Right forelimb (tissue), 1 donor: ENCODE measurements around the gene CKAP4.

ENCODE experiments used
- DNase-seq: peaks from one replicate; pipeline ENCODE4 v3.0.0-alpha.2; 2018

CKAP4 gene

DNA sequence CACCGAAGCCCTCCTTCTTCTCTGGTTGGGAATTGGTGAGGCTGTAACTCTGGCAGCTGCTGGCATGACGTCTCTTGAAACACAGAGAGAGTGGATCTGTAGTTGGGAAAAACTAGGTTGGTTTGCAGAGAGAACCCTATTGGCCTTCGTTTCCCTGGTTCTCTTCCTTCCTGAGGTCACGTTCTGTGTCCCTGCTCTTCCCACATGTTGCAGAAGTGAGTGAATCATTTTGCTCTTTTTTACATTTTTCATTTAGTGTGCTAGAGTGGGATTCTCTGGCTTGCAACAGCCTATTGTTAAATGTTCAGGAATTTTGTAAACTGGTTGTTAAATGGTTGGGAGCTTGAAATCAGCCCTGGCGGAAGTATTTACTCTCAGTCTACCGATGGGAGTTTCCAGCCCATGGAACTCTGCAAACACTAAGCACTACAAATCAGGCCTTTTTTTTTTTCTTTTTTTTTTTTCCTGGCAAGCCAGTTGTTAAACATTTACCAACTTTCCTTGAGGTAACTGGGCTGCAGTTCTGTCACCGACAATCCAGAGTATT lies 26.8 kb upstream of the CKAP4 start:
- no peak for DNase-seq

- no peak for DNase-seq
Observed at GRCh38 chr12:106274012-106274411, 26.2 kb upstream of the CKAP4 start.

DNA sequence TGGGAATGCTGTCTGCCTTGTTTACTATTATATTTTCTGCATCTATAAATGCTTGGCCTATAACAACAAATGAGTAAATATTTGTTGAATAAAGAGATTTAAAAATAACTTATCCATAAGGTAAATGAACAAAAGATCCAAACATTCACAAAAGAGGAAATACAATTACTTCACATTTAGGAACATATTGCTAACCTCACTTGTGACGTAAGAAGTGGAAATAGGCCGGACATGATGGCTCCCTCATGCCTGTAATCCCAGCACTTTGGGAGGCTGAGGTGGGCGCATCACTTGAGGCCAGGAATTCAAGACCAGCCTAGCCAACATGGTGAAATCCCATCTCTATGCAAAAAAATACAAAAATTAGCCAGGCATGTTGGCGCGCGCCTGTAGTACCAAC lies 25.7 kb upstream of the CKAP4 start:
- no peak for DNase-seq

- no peak for DNase-seq
Observed at GRCh38 chr12:106271575-106272505, 24.0 kb upstream of the CKAP4 start.

GRCh38 chr12:106269150-106269771 lies 21.4 kb upstream of the CKAP4 start:
- DNase-seq: no peak

GRCh38 chr12:106267535-106267934 lies 19.7 kb upstream of the CKAP4 start:
- DNase-seq: no peak

DNA sequence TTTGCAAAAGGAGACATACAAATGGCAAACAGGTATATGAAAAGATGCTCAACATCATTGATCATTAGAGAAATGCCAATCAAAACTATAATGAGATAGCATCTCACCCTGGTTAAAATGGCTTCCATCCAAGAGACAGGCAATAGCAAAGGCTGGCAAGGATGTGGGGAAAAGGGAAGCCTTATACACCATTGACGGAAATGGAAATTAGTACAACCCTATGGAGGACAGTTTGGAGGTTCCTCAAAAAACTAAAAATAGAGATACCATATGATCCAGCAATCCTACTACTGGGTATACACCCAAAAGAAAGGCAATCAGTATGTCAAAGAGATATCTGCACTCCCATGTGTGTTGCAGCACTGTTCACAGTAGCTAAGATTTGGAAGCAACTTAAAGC lies 17.3 kb upstream of the CKAP4 start:
- DNase-seq: no peak

DNA sequence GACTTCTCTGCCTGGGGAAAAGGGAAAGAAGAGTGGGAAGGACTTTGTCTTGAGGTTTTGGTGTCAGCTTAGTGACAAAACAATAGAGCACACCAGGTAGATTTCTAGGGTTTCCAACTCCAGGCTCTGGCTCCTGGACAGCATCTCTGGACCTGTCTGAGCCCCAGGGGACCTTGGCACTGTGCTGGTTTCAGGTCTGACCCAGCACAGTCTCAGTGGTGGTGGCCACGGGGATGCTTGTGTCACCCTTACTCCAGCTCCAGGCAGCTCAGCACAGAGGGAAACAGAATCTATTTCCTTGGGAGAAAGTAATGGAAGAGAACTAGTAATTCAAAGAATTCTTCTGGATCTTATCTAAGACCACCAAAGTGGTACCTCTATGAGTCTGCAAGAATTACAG lies 11.1 kb upstream of the CKAP4 start:
- no peak for DNase-seq

DNA sequence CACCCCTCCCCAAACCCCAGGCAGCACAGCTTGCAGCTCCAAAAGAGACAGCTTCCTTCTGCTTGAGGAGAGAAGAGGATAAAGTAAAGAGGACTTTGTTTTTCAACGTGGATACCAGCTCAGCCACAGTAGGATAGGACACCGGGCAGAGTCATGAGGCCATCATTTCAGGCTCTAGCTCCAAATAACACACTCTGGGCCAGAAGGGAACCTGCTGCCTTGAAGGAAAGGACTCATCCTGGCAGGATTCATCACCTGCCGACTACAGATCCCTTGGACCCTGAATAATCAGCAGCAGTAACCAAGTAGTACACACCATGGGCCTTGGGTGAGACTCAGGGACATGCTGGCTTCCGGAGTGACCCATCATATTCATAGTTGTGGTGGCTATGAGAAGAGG lies 10.4 kb upstream of the CKAP4 start:
- no peak for DNase-seq

GRCh38 chr12:106256524-106256923 lies 8.7 kb upstream of the CKAP4 start:
- no peak for DNase-seq

DNA sequence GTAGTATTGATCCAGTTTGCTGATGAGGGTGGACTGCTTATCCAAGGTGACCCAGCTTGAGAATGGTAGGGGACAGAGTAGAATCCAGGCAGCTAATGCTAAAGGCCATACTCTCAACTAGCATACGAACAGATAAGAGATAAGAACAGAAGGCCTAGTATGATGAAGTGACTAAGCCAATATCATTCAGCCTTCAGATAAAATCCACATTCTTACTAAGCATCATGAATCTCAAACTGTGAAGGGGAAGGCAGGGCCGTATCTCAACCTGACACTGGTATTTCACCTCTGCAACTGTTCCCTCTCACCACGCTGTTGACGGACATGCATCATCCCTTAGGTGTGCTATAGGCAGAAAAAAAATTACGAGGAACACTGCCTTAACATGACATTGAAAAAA lies 8.1 kb upstream of the CKAP4 start:
- DNase-seq: no peak

- no peak for DNase-seq
Observed at GRCh38 chr12:106255493-106255892, 7.7 kb upstream of the CKAP4 start.

GRCh38 chr12:106254724-106255123 lies 6.9 kb upstream of the CKAP4 start:
- DNase-seq: no peak

- no peak for DNase-seq
Observed at GRCh38 chr12:106251631-106252455, 4.0 kb upstream of the CKAP4 start.

DNA sequence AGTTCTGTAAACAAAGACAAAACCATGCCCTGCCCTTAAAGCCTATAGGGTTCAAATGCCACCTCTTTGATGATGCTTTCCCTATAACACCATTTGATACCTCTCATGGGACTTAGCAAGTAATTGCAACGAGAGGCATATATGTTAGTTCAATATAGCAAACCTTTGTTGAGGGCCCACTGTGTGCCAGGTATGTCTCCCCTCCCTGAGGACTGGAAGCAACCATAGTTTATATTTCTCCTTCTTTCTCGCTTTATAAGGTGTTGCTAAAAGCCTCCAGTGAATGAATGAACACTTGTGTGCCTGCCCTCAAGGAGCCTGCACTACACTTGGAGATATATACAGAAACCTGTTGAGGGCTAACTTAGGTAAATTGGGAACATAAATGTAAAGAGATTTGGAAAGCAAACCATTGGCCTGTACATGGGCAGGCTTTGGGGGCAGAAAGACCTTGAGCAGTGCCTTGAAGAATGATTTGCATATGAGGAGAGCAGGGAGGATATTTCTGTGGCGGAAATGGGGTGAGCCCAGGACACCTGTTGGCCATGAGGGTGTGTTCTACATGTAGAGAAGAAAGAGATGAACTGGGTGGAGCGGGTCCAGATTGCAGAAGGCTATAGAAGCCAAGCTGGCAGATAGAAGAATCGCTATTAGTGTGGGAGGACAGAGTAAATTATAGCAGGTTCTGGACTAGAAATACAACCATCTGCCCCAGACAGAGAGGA lies 1.8 kb upstream of the CKAP4 start:
- DNase-seq: no peak

GRCh38 chr12:106248846-106249371 lies 1.1 kb upstream of the CKAP4 start:
- no peak for DNase-seq

GRCh38 chr12:106248312-106248845 lies 559 bp upstream of the CKAP4 start:
- peak; percentile 85 for DNase-seq

GRCh38 chr12:106246891-106247673 lies 738 bp downstream of the CKAP4 start:
- DNase-seq: peak; percentile 74

GRCh38 chr12:106245767-106246166 lies 2.1 kb downstream of the CKAP4 start:
- no peak for DNase-seq

DNA sequence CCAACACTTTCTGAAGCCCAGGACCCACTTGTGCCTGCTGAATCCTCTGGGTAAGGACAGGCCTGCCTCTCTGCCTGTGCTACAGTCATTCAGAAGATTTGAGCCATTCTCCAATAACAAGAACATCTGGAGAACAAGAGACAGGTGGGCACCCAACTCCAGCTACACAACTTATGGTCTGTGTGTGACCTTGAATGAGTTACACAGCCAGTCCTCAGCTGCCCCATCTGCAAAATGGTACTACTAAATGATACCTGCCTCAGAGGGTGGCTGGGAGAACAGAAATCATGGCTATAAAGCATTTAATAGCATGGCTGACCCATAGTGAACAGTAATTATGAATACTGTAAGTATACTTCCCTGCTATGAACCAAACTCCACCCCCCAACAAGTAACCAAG lies 4.2 kb downstream of the CKAP4 start:
- DNase-seq: no peak

DNA sequence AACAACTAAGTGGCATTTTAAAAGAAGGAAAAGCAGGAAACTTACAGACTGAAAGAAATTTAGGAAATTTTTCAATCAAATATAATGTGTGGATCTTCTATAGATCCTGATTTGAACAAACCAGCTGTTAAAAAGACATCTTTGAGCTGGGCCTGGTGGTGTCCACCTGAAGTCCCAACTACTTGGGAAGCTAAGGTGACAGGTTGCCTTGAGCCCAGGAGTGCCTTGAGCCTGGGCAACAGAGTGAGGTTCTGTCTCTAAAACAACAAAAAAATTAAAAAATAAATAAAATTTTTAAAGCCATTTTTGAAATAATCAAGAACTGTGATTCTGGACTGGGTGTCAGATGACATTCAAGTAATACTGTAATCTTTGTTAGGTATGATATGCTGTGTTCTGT lies 7.0 kb downstream of the CKAP4 start:
- DNase-seq: no peak
